Frontal cortex (tissue), 4 donors: Measurements from ENCODE around the gene RAP1GAP2. TPM values are rescaled to one million over a fixed set of nuclear protein-coding genes. Genes with fewer than 3 reads are reported as not detected.

Source experiments
- DNase-seq, 2 donors: peaks; one replicate each; pipeline ENCODE4 v3.0.0; 2012; ENCODE audit warnings: low spot score in 2 of 2
- FAIRE-seq: peaks from 2 replicates; lab custom pipeline; 2012; peaks lifted over from hg19 to GRCh38; lab: Jason Lieb, UNC
- total RNA-seq: library from RNA; depleted of rRNA; stranded (reverse); fragments of >200 nt; gene quantifications from one replicate; pipeline ENCODE4 v1.2.3, GENCODE V29; 2014
- donor health status: control.
- donor health status: control.
- donor health status: control.

The RAP1GAP2 gene
- total RNA-seq, 1 donor from 2014 or later = 25.3 TPM

DNA sequence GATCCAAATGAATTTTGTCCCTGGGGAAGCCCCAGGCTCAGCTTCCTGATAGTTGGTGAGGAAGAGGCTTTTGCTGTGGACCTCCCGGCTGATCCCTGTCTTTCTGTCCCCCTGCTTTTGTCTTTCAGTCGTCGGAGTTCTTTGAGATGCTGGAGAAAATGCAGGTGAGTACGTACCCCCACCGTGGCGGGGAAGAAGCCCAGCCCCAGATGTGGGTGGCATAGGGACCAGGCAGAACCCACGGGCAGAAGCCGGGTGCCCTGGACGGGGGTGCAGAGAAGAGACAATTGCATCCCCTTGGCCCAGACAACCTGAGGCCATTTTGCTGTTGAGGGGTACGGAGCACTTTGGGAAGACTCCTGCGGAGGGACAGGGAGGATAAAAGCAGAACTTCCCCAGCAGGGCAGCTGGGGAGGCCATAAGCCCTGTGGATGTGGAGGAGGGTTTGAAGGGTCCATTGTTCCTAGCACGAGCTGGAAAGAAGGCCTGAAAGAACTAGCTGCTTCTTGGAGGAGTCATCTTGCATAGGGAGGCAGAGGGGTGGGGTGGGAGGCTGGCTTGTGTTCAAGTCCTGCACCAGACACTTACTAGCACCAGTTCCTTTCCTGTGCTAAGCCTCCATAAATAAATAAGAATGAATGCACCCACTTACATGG, 161.5 kb downstream of the RAP1GAP2 start:
- FAIRE-seq = no peak
- DNase-seq = no peak

DNA sequence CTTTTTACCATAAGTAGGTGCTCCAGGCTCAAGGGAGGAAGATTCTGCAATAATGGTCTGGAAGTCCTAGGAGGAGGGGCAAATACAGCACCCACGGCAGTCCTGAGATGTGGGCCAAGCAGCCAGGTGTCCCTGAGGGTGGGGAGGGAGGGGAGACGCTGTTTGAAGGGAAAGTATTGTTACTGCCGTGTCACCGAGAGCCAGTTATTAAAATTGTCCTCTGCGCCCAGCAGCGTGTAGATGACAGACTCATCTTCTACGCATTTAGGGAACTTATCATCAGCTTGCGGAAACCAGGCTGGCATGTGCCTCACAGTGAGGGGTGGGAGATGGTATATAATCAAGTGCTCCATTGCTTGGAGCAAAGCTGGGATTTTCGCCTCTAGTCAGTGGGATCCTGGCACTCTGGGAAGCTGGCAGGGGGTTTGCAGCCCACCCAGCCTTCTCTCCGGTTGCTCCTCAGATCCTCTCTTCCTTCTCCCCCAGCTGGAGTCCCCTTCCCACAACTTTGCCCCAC, 162.5 kb downstream of the RAP1GAP2 start:
- DNase-seq (no peak), FAIRE-seq (no peak)

DNA sequence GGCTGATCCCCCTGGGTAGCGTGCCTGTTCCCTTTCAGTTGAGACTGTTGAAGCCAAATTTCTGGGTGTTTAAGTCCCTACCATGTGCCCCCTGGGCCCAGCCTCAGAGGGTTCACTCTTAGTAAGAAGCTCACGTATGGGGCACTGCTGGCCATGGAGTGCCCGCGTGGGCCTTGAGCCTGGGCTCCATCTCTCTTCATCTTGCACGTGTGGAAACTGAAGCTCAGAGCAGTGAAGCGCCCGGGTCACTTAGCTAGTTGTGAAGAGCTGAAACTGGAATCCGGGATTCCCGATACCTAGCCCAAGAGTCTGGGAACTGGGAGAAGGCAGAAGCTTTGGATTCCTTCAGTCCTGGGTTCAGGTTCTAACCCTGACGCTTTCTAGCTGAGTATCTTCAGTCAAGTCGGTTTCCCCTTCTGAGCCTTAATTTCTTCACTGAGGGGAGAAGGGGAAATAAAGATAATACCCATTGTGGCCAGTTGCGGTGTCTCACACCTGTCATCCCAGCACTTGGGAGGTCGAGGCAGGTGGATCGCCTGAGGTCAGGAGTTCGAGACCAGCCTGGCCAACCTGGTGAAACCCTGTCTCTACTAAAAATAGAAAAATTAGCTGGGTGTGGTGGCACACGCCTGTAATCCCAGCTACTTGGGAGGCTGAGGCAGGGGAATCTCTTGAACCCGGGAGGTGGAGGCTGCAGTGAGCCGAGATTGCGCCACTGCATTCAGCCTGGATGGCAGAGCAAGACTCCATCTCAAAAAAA, 163.3 kb downstream of the RAP1GAP2 start:
- DNase-seq = no peak
- no peak for FAIRE-seq

DNA sequence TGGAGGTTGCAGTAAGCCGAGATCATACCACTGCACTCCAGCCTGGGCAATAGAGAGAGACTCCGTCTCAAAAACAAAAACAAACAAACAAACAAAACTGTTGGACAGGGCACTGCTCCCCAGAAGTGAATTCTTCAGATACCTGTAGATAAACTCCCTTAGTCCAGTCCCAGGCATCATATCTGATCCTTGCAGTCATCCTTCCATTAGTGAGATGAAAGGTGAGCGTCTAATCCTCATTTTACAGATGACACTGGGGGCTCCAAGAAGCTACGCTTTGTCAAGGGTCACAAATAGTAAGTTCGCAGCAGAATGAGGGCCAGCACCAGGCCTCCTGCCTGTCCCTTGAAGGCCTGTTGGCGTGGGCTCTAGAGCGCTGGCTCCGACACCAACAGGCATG, 165.2 kb downstream of the RAP1GAP2 start:
- no peak for DNase-seq
- FAIRE-seq = no peak

DNA sequence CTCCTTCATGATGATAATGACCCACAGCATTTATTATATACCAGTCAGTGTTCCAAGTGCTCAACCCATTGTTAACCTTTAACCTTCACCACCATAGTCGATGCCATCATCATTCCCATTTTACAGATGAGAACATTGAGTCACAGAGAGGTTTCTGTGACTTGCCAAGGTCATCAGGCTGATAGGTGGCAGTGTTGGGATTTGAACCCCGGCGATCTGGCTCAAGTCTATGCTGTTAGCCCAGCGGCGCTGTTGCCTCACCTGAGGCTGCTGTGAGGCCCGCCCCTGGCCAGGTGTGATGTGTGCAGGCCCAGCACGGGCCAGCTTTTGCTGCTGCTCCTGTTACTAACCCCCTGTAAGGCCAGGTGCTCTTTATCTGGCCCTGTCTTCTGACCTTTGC, 166.0 kb downstream of the RAP1GAP2 start:
- no peak for FAIRE-seq
- DNase-seq = no peak

DNA sequence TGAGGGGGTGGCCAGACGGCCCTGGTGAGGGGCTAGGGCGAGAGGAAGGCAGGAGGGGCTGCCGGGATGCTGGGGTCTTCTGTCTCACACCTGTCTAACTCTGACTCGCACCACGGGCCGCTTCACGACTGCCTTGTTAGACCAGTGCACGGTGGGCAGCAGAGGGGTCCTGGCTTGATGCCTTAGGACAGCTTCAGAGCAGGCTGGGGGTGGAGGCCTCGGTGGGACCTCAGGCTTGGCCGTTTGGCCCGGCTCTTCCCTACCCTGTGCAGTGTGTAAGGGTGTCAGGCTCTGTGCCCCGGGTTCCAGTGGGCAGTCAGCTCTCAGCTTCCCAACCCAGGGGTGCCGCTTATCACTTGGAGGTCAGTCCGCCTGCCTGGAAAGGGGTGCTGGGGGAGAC, 166.5 kb downstream of the RAP1GAP2 start:
- DNase-seq (no peak), FAIRE-seq (no peak)

DNA sequence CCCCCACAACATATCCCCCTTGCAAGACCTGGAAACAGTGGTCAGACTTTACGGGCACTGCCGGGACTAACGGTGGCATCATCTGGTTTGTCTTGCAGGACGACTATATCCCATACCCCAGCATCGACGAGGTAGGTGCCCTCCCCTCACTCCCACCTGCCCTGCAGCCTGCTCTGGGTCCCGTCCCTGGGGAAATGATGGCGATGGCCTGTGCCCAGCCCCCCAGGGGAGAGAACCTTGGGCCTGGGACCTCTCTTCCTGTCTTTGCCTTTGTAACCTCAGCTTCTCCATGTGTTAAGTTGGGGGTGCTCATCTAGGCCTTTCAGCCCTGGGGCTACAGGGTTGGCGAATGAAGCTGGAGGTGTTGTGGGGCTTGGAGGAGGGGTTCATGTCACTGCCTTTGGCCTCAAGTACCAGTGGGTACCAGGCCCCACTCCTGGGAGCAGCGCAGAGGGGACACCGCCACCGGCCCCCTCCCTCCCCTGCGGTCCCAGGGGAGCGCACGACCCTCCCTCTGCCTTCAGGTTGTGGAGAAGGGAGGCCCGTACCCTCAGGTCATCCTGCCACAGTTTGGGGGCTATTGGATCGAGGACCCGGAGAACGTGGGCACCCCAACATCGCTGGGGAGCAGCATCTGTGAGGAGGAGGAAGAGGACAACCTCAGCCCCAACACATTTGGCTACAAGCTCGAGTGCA, 167.2 kb downstream of the RAP1GAP2 start:
- no peak for DNase-seq
- no peak for FAIRE-seq

DNA sequence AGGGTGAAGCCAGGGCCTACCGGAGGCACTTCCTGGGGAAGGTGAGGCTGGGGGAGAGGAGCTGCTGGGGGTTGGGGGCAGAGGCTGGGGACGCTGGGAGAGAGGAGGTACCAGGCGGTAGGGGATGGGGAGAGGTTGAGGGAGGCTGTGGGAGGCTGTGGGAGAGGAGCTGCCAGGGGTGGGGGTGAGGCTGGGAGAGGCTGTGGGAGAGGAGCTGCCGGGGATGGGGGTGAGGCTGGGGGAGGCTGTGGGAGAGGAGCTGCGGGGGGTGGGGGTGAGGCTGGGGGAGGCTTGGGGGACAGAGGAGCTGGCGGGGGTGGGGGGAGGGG, 167.8 kb downstream of the RAP1GAP2 start:
- FAIRE-seq (no peak), DNase-seq (no peak)

DNA sequence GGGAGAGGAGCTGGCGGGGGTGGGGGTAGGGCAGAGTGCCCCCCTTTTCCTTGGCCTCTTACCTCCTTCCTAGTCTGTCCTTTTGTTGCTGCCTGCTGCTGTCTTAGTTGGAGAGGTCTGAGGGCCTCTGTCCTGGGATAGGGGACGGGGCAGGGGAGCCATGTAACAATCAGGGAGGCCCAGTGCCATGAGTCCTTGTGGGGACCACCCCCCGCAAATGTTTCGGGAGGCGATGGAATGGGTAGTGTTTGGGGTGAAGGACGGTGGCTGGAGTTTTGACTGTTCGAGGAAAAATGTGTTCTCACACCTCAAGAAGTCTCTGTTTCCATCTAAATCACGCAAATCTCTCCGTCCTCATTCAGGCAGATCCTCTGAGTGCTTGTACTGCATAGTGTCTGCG, 168.1 kb downstream of the RAP1GAP2 start:
- DNase-seq (no peak), FAIRE-seq (no peak)

DNA sequence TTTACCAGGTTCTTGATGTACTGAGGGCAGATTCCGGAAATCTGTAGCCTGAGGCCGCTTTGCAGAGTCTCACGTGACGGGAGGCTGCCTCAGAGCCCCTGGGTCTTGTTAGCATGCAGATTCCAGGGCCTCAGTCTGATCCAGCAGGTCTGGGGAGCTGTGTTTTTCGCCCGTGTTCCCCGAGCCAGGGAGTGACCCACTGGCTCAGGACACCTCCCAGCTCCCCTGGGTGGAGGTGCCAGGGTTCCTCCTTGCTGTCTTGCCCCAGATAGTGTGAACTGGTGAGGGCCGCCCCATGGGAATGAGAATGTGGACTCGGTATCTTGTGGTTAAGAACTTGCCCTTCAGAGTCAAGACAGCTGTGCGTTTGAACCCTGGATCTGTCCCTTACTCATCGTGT, 168.6 kb downstream of the RAP1GAP2 start:
- no peak for FAIRE-seq
- DNase-seq = no peak

DNA sequence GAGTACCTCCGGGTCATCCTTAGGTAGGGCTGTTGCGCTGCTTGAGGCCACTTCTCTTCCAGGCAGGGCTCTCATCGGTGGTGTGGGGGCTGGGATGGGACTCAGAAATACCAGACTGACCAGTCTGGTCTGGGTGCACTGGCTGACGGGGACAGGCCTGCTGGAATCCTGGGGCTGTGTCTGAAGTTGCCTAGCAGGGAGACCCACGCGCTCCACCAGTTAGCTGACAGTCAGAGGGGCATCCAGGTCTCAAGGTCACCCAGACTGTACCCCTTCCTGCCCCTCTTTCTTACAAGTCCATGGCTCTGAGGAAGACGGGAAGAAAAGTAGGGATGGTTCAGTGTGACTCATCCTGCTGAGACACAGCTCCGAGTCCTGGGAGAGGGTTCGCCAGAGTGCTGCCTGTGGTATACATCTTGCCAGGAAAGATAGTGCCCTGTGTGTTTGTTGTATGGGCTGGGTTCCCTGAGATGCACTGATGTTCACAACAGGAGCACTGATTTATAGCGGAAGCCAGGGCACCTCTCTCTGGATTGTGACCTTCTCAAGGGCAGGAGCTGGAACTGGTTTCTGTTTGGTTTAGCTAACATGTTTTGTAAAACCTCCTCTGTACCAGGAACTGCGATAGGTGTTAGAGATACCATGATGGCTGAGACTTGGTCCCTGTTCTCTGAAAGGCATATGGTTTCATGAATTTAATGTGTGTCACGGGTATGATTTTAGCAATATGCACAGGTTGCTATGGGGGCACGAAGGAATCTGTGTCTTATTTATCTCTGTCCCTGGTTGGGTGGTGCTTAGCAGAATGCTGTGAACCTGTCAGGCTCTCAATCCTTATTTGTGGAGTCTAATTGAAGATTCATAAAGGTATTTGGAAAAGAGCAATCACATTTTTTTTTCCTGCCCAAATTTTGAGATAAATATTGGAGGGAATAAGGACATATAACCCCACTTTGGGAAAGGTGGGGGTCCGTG, 169.7 kb downstream of the RAP1GAP2 start:
- no peak for FAIRE-seq
- no peak for DNase-seq

DNA sequence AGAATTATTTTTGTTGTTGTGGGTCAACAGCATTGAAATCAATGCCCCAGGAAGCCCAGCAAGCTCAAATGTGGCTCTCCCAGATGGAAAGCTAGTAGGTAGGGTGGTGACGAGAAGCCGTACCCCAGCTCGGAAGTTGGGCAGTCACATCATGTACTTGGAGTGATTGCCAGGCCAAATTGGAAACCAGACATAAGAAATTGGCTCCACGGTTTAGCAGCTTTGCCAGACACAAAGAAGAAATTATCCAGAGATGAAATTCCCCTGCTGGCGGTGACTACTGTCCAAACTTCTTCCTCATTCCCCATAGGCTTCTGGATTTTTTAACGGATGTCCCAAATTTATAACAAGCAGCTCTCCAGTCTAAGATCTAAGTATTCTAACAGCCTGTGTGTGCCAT, 171.3 kb downstream of the RAP1GAP2 start:
- DNase-seq (no peak), FAIRE-seq (no peak)

DNA sequence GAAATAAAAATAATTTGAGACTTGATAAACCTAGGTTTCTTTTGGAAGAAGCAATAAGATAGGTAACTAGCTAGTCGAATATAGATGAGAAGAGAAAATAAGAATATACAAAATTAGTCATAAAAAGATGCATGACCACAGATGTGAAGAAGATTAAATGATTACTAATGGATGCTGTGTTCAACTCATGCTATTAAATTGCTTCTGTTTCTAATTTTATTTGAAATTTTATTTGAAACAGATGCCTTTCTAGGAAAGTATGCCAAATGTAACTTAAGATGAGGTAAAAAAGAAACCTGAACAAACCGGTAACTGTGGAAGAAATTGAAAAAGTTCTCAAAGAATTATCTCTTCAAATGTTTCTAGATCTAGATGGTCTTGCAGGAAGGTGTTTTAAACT, 175.6 kb downstream of the RAP1GAP2 start:
- FAIRE-seq (no peak), DNase-seq (no peak)

DNA sequence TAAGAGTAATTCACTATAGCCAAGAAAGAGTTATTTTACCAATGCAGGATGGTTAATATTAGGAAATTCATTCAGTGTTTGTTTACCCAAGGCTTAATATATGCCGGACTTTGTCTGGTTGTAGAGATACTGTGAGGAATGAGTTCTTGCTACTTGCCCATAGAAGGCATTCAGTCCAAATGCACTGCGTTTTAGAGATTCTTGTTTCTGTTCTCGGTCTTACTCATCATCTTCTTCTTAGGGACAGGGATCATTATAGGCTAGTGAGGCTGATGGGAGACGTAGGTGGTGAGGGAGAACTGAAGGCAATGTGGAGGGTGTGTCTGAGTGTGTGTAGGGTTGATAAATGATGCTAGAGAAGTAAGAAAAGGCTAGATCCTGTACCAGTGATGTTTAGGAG, 176.5 kb downstream of the RAP1GAP2 start:
- FAIRE-seq (no peak), DNase-seq (no peak)

DNA sequence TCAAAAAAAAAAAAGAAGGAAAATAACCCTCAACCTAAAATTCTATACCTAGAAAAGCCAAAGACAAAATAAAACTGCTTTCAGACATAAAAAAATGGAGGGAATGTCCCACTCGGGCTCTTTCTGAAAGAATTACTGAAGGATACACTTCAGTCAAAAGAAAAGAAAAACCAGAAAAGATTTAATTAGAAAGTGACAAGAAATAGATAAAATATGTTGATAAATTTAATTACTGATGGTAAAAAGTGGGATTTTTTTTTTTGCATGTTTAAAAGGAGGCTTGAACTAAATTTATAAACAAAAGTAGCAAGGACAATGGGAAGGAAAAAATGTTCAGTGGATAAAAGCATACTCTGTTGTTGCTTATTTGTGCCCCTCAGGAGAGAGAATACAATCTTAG, 178.1 kb downstream of the RAP1GAP2 start:
- FAIRE-seq (no peak), DNase-seq (no peak)

DNA sequence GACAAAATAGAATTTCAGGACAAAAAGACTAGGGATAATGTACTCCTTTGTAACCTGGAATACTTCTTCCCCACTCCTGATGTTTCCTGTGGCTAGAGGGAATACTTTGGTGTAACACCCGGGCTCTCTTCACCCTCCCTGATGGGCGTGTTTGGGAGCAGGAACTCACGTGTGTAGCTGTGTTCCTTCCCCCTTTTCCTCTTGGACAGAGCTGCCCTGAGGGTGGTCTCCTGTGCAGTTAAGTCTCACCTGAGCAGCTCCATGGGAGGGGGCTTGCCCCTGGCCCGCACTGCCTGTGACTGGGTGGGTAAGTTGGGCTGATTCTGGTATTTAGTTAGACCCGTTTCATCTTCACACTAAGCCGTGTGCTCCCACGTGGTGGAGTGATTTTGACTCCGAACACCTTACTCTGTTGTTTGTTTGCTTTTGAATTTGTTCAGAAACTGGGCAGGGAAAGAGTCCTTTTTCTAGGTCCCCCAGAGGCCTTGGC, 179.3 kb downstream of the RAP1GAP2 start:
- FAIRE-seq (no peak), DNase-seq (no peak)

DNA sequence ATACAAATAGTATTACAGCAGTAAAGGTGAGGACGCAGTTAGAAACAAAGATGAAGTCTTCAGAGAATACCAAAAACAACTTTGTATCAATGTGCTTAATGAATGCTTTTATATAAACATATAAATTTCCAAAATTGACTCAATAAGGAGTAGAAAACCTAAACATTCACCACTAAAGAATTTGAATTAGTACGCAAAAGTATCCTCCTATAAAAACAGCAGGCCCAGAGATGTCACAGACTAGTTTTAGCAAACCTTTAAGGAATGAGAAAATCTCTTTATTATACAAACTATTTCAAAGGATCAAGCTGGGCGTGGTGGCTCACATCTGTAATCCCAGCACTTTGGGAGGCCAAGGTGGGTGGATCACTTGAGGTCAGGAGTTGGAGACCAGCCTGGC, 180.9 kb downstream of the RAP1GAP2 start:
- no peak for FAIRE-seq

DNA sequence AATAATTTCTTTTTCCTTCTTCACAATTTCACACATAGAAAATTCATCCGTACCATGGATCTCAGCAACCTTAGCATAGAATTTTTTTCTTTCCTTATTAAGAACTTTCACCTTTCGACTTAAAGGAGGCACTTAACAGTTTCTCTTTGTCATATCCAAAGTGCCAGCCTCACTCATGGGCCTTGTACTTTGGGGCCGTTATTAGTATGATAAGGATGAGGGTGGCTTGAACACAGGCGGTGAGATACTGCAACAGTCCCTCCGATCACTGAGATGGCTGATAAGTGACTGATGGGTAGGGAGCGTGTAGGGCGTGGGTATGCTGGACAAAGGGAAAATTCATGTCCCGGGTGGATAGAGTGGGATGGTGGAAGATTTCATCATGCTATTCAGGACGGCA, 181.9 kb downstream of the RAP1GAP2 start:
- DNase-seq (no peak), FAIRE-seq (no peak)

More for the DNA sequence above, 180.9 kb downstream of the RAP1GAP2 start:
- no peak for DNase-seq

DNA sequence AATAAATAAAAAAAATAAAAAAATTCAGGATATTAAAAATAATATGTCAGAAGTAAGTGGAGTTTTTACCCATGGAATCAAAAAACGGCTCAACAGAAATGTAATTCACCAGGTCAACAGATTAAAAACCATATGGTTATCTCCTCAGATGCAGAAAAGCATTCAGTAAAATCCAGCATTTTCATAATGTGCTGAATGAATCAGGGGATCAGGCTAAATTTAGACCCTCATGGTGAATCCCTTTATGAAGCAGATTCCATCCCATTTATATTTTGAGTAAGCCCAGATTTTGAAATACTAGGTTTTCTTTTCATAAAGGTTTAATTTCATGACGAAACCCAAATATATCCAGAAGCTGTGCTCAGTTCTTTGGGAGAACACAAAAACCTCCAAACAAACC, 182.8 kb downstream of the RAP1GAP2 start:
- DNase-seq (no peak), FAIRE-seq (no peak)
